Measurements from ENCODE around the gene NEDD8.

DNA sequence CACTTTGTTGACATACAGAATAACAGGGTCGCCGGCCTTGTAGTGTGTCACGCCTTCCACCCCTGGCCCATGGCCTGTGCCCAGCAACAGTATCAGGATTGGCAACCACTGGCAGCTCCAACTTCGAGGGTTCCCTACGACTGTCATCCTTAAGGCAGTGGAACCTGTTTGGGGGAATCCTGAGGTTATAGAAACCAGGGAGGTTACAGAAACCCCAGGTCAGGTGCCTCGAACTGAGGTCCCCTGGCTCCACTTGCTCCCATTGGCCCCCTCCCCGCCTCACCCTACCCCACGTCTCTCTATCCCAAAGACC lies 37.3 kb downstream of the NEDD8 start:
- no peak for TF ChIP-seq MAX (IDR thresholded peaks at IDR 0.05)
- no peak for TF ChIP-seq CREB1 (IDR thresholded peaks at IDR 0.05; ENCODE audit: low read depth)
- TF ChIP-seq, protein P1, sequence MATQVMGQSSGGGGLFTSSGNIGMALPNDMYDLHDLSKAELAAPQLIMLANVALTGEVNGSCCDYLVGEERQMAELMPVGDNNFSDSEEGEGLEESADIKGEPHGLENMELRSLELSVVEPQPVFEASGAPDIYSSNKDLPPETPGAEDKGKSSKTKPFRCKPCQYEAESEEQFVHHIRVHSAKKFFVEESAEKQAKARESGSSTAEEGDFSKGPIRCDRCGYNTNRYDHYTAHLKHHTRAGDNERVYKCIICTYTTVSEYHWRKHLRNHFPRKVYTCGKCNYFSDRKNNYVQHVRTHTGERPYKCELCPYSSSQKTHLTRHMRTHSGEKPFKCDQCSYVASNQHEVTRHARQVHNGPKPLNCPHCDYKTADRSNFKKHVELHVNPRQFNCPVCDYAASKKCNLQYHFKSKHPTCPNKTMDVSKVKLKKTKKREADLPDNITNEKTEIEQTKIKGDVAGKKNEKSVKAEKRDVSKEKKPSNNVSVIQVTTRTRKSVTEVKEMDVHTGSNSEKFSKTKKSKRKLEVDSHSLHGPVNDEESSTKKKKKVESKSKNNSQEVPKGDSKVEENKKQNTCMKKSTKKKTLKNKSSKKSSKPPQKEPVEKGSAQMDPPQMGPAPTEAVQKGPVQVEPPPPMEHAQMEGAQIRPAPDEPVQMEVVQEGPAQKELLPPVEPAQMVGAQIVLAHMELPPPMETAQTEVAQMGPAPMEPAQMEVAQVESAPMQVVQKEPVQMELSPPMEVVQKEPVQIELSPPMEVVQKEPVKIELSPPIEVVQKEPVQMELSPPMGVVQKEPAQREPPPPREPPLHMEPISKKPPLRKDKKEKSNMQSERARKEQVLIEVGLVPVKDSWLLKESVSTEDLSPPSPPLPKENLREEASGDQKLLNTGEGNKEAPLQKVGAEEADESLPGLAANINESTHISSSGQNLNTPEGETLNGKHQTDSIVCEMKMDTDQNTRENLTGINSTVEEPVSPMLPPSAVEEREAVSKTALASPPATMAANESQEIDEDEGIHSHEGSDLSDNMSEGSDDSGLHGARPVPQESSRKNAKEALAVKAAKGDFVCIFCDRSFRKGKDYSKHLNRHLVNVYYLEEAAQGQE (IDR thresholded peaks at IDR 0.05; ENCODE audit: low read depth) = no peak
- TF ChIP-seq YY1 (IDR thresholded peaks at IDR 0.05; ENCODE audit: low read depth) = no peak

Measured in Ishikawa (cell line).